HuH-7 (cell line): Measurements from ENCODE around the gene TPPP2.
A peak's percentile ranks its signal among the peaks of the same experiment; 100 is the strongest.

Source experiments
- DNase-seq: peaks from one replicate; pipeline ENCODE4 v3.0.0; 2011; ENCODE audit warnings: low spot score

Gene TPPP2

GRCh38 chr14:21017528-21018245 is 12.3 kb upstream of the TPPP2 start:
- DNase-seq = no peak

GRCh38 chr14:21018286-21018685 is 11.7 kb upstream of the TPPP2 start:
- DNase-seq = no peak

GRCh38 chr14:21018781-21019180 is 11.2 kb upstream of the TPPP2 start:
- DNase-seq = no peak

GRCh38 chr14:21019366-21019765 is 10.7 kb upstream of the TPPP2 start:
- no peak for DNase-seq

GRCh38 chr14:21020977-21021545 is 9.0 kb upstream of the TPPP2 start:
- no peak for DNase-seq

GRCh38 chr14:21022686-21023085 is 7.3 kb upstream of the TPPP2 start:
- DNase-seq = no peak

- DNase-seq = no peak
Measured at GRCh38 chr14:21023174-21023573, 6.8 kb upstream of the TPPP2 start.

- DNase-seq = no peak
Measured at GRCh38 chr14:21023817-21024584, 6.0 kb upstream of the TPPP2 start.

GRCh38 chr14:21024585-21025370 is 5.2 kb upstream of the TPPP2 start, which contains the start of gene NDRG2:
Gene NDRG2, minus strand, starts transcription at chr14:21025061. Its CDS starts 1,746 bp downstream, at chr14:21023315.
- DNase-seq = peak; percentile 84

- DNase-seq = no peak
Measured at GRCh38 chr14:21025371-21026273, 4.4 kb upstream of the TPPP2 start.

GRCh38 chr14:21026274-21026987 is 3.6 kb upstream of the TPPP2 start:
- DNase-seq = no peak

GRCh38 chr14:21026988-21027315 is 3.1 kb upstream of the TPPP2 start:
- DNase-seq = no peak

GRCh38 chr14:21030531-21030930 is 514 bp downstream of the TPPP2 start:
- DNase-seq = no peak

- no peak for DNase-seq
Measured at GRCh38 chr14:21032326-21033132, 2.5 kb downstream of the TPPP2 start.

- DNase-seq = no peak
Measured at GRCh38 chr14:21033133-21033698, 3.2 kb downstream of the TPPP2 start.

GRCh38 chr14:21034707-21035106 is 4.7 kb downstream of the TPPP2 start, which contains the start of gene RNASE13:
Gene RNASE13, minus strand, starts transcription at chr14:21034807. Its CDS starts 519 bp downstream, at chr14:21034288.
- DNase-seq = no peak

GRCh38 chr14:21036751-21037150 is 6.7 kb downstream of the TPPP2 start:
- DNase-seq = no peak

GRCh38 chr14:21037156-21037555 is 7.1 kb downstream of the TPPP2 start:
- DNase-seq = no peak
